A549 (cell line): ENCODE results near the gene CACNG5. TPM values are rescaled to one million over a fixed set of nuclear protein-coding genes. Genes with fewer than 3 reads are reported as not detected.
A peak's percentile ranks its signal among the peaks of the same experiment; 100 is the strongest.

Experiments
- ATAC-seq, 2 experiments: fragments of 200-7000 bp in 1 of 2; fragments of >200 bp in 1 of 2; cut with Nextera tagmentation in 1 of 2; cut with Tn5 transposase in 1 of 2; 3 replicates each; pipeline versions ENCODE4 v1.8.0 to v1.9.1; 2018 to 2020; ENCODE audit warnings: mild to moderate bottlenecking in 1 of 2, moderate library complexity in 1 of 2
- CTCF ChIA-PET: fragments of 300-600 bp; sonication (Branson Sonifier 250); formaldehyde crosslinking; extraction: SDS; loops from one replicate; lab custom pipeline; 2021; ENCODE audit warnings: antibody characterized with exemption, inconsistent platforms; lab: Yijun Ruan, JAX
- POLR2A ChIA-PET: fragments of 350-600 bp; formaldehyde crosslinking; extraction: SDS; loops from one replicate; lab custom pipeline; 2021; ENCODE audit warnings: antibody characterized with exemption, inconsistent platforms; lab: Yijun Ruan, JAX
- DNase-seq, 2 experiments: peaks; one replicate each; pipeline versions ENCODE4 v3.0.0 to v3.0.0-alpha.2; 2011 to 2016; ENCODE audit warnings: low read depth in 1 of 2, low spot score in 1 of 2
- FAIRE-seq: peaks from 2 replicates; lab custom pipeline; 2011; peaks lifted over from hg19 to GRCh38; lab: Jason Lieb, UNC
- H3K27ac ChIP-seq, 2 experiments: fragments of >200 bp; sonication (Bioruptor Twin); formaldehyde crosslinking; 3 replicates each; pipeline ENCODE4 v1.5.1; 2016 to 2017
- H3K4me1 ChIP-seq: fragments of >200 bp; sonication (Bioruptor Twin); formaldehyde crosslinking; 3 replicates; pipeline ENCODE4 v1.6.1; 2016
- H3K4me2 ChIP-seq: fragments of >200 bp; sonication (Bioruptor Twin); formaldehyde crosslinking; 3 replicates; pipeline ENCODE4 v1.6.1; 2016
- H3K4me3 ChIP-seq: fragments of >200 bp; sonication (Bioruptor Twin); formaldehyde crosslinking; 3 replicates; pipeline ENCODE4 v1.5.1; 2016
- H3K9me3 ChIP-seq: fragments of >200 bp; sonication (Bioruptor Twin); formaldehyde crosslinking; 3 replicates; pipeline ENCODE4 v1.6.1; 2016
- BCL3 ChIP-seq: fragments of >200 bp; sonication (Bioruptor Twin); formaldehyde crosslinking; IDR thresholded peaks from 3 replicates; pipeline ENCODE4 v1.6.1; 2016
- CBX8 ChIP-seq: fragments of 200-600 bp; sonication (generic); IDR thresholded peaks from 2 replicates; pipeline ENCODE4 v1.6.1; 2016
- CTCF ChIP-seq: fragments of >200 bp; sonication (Bioruptor Twin); formaldehyde crosslinking; IDR thresholded peaks from 3 replicates; pipeline ENCODE4 v1.5.1; 2016
- E2F6 ChIP-seq: IDR thresholded peaks from 2 replicates; pipeline ENCODE4 v1.6.1; 2012; ENCODE audit warnings: low read depth, borderline replicate concordance
- EHF ChIP-seq: fragments of 250-450 bp; sonication (Bioruptor Pico); IDR thresholded peaks from 2 replicates; pipeline ENCODE4 v1.5.0; 2020; ENCODE audit warnings: mild to moderate bottlenecking
- ESRRA ChIP-seq: fragments of 150-350 bp; IDR thresholded peaks from 2 replicates; pipeline ENCODE4 v1.6.1; 2014; ENCODE audit warnings: mild to moderate bottlenecking, low read length, borderline replicate concordance
- FOXS1 ChIP-seq: fragments of 250-450 bp; sonication (Bioruptor Pico); IDR thresholded peaks from 2 replicates; pipeline ENCODE4 v1.5.0; 2020; ENCODE audit warnings: mild to moderate bottlenecking, moderate library complexity
- HDAC2 ChIP-seq: fragments of 200-600 bp; sonication (generic); IDR thresholded peaks from 2 replicates; pipeline ENCODE4 v1.6.1; 2016
- HEYL ChIP-seq: fragments of 250-450 bp; sonication (Bioruptor Pico); IDR thresholded peaks from 2 replicates; pipeline ENCODE4 v1.8.0; 2021; ENCODE audit warnings: mild to moderate bottlenecking, moderate library complexity
- HMGXB4 ChIP-seq: fragments of 250-450 bp; sonication (Bioruptor Pico); IDR thresholded peaks from 2 replicates; pipeline ENCODE4 v1.5.0; 2021; ENCODE audit warnings: mild to moderate bottlenecking, moderate library complexity, borderline replicate concordance
- KDM5A ChIP-seq: fragments of 200-600 bp; sonication (generic); IDR thresholded peaks from 2 replicates; pipeline ENCODE4 v1.6.1; 2016; ENCODE audit warnings: antibody characterized with exemption, mild to moderate bottlenecking
- MAFK ChIP-seq: fragments of 450-650 bp; IDR thresholded peaks from 2 replicates; pipeline ENCODE4 v1.6.1; 2014; ENCODE audit not compliant: partially characterized antibody
- MAZ ChIP-seq: fragments of 150-350 bp; IDR thresholded peaks from 2 replicates; pipeline ENCODE4 v1.6.1; 2014; ENCODE audit warnings: antibody characterized with exemption, low read depth, low read length, borderline replicate concordance
- NPAS2 ChIP-seq: fragments of 250-450 bp; sonication (Bioruptor Pico); IDR thresholded peaks from 2 replicates; pipeline ENCODE4 v1.8.0; 2022; ENCODE audit warnings: mild to moderate bottlenecking, moderate library complexity, borderline replicate concordance
- RARB ChIP-seq: fragments of 250-450 bp; sonication (Bioruptor Pico); IDR thresholded peaks from 2 replicates; pipeline ENCODE4 v1.8.0; 2021; ENCODE audit warnings: mild to moderate bottlenecking, moderate library complexity
- RFX5 ChIP-seq: fragments of 450-650 bp; IDR thresholded peaks from 2 replicates; pipeline ENCODE4 v1.7.1; 2014; ENCODE audit warnings: antibody characterized with exemption, mild to moderate bottlenecking, moderate library complexity
- SMC3 ChIP-seq: fragments of >200 bp; sonication (Bioruptor Twin); formaldehyde crosslinking; IDR thresholded peaks from 3 replicates; pipeline ENCODE4 v1.6.1; 2018; ENCODE audit warnings: inconsistent platforms
- TP53 ChIP-seq: fragments of 250-450 bp; sonication (Bioruptor Pico); IDR thresholded peaks from 2 replicates; pipeline ENCODE4 v1.5.0; 2021; ENCODE audit warnings: mild to moderate bottlenecking, moderate library complexity
- WGBS: methylation state at CpG from one replicate; pipeline ENCODE4 v1.1.6; 2017; ENCODE audit errors: missing lambda C conversion rate; 5-methylcytosine and 5-hydroxymethylcytosine counted together
- polyA plus RNA-seq, 4 experiments: library from polyadenylated mRNA; depleted of rRNA in 3 of 4; stranded (reverse); fragments of >200 nt; fragmentation: RNase III in 1 of 4; extraction: RNeasy Plus Mini Kit Qiagen cat#74134 plus additional on column Dnase treatment in 1 of 4; gene quantifications; 2 replicates in 3 of 4; 3 replicates in 1 of 4; pipeline ENCODE4 v1.2.3, GENCODE V29; 2011 to 2017

CACNG5 gene
- polyA plus RNA-seq, 2 of the 4 experiments (the other 2 are of a cell fraction): 0.09 TPM; not detected in 1

GRCh38 chr17:66906321-66907278 lies 71.7 kb downstream of the CACNG5 start (continued):
- TF ChIP-seq BCL3 (no peak), CBX8 (no peak), HEYL (CRISPR knock-in tag) (no peak), EHF (no peak), NPAS2 (CRISPR knock-in tag) (no peak), KDM5A (no peak), RFX5 (no peak), TP53 (CRISPR knock-in tag) (no peak), MAFK (no peak), SMC3 (peak; percentile 93), FOXS1 (no peak), ESRRA (peak; percentile 86), HDAC2 (no peak), MAZ (no peak), HMGXB4 (CRISPR knock-in tag) (no peak), CTCF (peak; percentile 96), RARB (CRISPR knock-in tag) (no peak), E2F6 (peak; percentile 55; the same call in 1 of the 2 replicates)

GRCh38 chr17:66909804-66910373 lies 75.0 kb downstream of the CACNG5 start:
- ChIA-PET CTCF (interaction anchor here (1.1 to 3.5 kb wide), 7 partner anchors 10 to 1678 kb away, joined by 3 to 12 read pairs (median 4); no protein-coding TSS in a partner anchor), POLR2A (no interaction called here)
- FAIRE-seq: no peak
- no peak for DNase-seq
- TF ChIP-seq MAFK: no peak
- Histone ChIP-seq H3K4me1 (peaks cover 17% of the 10 kb centered on the region), H3K9me3 (no peaks in the 10 kb centered on the region), H3K4me2 (no peak overlapping the region), H3K4me3 (no peak overlapping the region), H3K27ac (no peak overlapping the region)
- 75% methylated on average over 8 of the region's 8 CpGs for WGBS
- ATAC-seq: no peak
